Gastrocnemius medialis (tissue), 4 donors: Measurements from ENCODE around the gene KATNA1. TPM values are rescaled to one million over a fixed set of nuclear protein-coding genes. Genes with fewer than 3 reads are reported as not detected.

ENCODE experiments used
- ATAC-seq, 2 donors: fragments of 150-250 bp; one replicate each; pipeline ENCODE4 v1.9.1; 2016
- DNase-seq, 2 donors: peaks; one replicate each; pipeline ENCODE4 v3.0.0-alpha.2; 2019
- H3K27ac ChIP-seq, 4 donors: fragments of 200-600 bp; sonication (generic); 1 replicate in 1 of 4; 2 replicates in 3 of 4; pipeline ENCODE4 v1.5.1; 2016 to 2018; ENCODE audit warnings: mild to moderate bottlenecking in 2 of 4, moderate library complexity in 1 of 4
- H3K27me3 ChIP-seq, 3 donors: fragments of 200-600 bp; sonication (generic) in 2 of 3; 1 replicate in 1 of 3; 2 replicates in 2 of 3; pipeline versions ENCODE4 v1.5.1 to v1.6.0; 2016 to 2019; ENCODE audit warnings: mild to moderate bottlenecking in 1 of 3, moderate library complexity in 1 of 3
- H3K36me3 ChIP-seq, 2 donors: fragments of 200-600 bp; sonication (generic) in 1 of 2; one replicate each; pipeline ENCODE4 v1.5.1; 2017 to 2018
- H3K4me1 ChIP-seq, 2 donors: fragments of 200-600 bp; sonication (generic) in 1 of 2; one replicate each; pipeline ENCODE4 v1.5.1; 2016 to 2017; ENCODE audit warnings: mild to moderate bottlenecking in 2 of 2
- H3K4me3 ChIP-seq, 4 donors: fragments of 200-600 bp; sonication (generic) in 3 of 4; 1 replicate in 1 of 4; 2 replicates in 3 of 4; pipeline ENCODE4 v1.5.1; 2016 to 2019; ENCODE audit warnings: mild to moderate bottlenecking in 2 of 4
- H3K9me3 ChIP-seq, 3 donors: fragments of 200-600 bp; sonication (generic) in 2 of 3; 1 replicate in 1 of 3; 2 replicates in 2 of 3; pipeline ENCODE4 v1.5.1; 2016 to 2019
- CTCF ChIP-seq, 5 experiments: fragments of 450-650 bp in 3 of 5; fragments of 200-600 bp in 2 of 5; sonication (generic) in 2 of 5; IDR thresholded peaks in 4 of 5; conservative IDR thresholded peaks in 1 of 5; 1 replicate in 4 of 5; 2 replicates in 1 of 5; pipeline ENCODE4 v1.5.1; 2016 to 2019; ENCODE audit warnings: antibody characterized with exemption in 5 of 5, mild to moderate bottlenecking in 3 of 5, moderate library complexity in 3 of 5
- POLR2A ChIP-seq, 2 donors: fragments of 450-650 bp; IDR thresholded peaks; one replicate each; pipeline ENCODE4 v1.6.1; 2017; ENCODE audit warnings: antibody characterized with exemption in 2 of 2, mild to moderate bottlenecking in 2 of 2, moderate library complexity in 2 of 2
- in situ Hi-C, 4 donors: fragments of 200-750 bp; cut with MboI; loops; one replicate each; pipeline versions ENCODE4 v1.15.0 to v1.8.0; 2017; ENCODE audit warnings: low sequenced_read_pairs in 4 of 4
- intact Hi-C: fragments of 100-400 bp; cut with DNase I; formaldehyde crosslinking; loops from one replicate; pipeline ENCODE4 v1.15.1; 2023; ENCODE audit warnings: low total_unique reads
- total RNA-seq, 4 donors: library from RNA; depleted of rRNA; stranded (reverse); fragments of >200 nt; gene quantifications; one replicate each; pipeline versions ENCODE4 v1.1.0 to v1.2.3, GENCODE V29; 2016

The KATNA1 gene
- total RNA-seq, 4 donors from 2014 or later: 16.0 to 29.3 (median 26.0) TPM

- intact Hi-C loops (no loop called here), in situ Hi-C loops (no loop called here)
- Histone ChIP-seq H3K4me3 (no peak overlapping the region), H3K9me3 (no peaks in the 10 kb centered on the region), H3K27me3 (no peaks in the 10 kb centered on the region), H3K27ac (no peak overlapping the region), H3K36me3 (no peaks in the 10 kb centered on the region), H3K4me1 (peaks cover 5 to 6% of the 10 kb centered on the region in 2 donors)
- ATAC-seq (no peak), DNase-seq (no peak)
- TF ChIP-seq POLR2A (IDR thresholded peaks at IDR 0.05) (no peak), CTCF (IDR thresholded peaks at IDR 0.05 in 4 of 5, conservative IDR thresholded peaks at IDR 0.05 in 1 of 5) (peak in 1 of 5 experiments; percentile 31)
These were observed 87.8 kb downstream of the KATNA1 start for GRCh38 chr6:149560736-149561135.

- H3K27me3 ChIP-seq: no peaks in the 10 kb centered on the region
- H3K4me1 ChIP-seq: peaks cover 0 to under 1% of the 10 kb centered on the region in 2 donors
- in situ Hi-C loops (no loop called here), intact Hi-C loops (no loop called here)
- ATAC-seq: no peak
- no peaks in the 10 kb centered on the region for H3K36me3 ChIP-seq
- DNase-seq: no peak
- TF ChIP-seq POLR2A (IDR thresholded peaks at IDR 0.05) (no peak), CTCF (IDR thresholded peaks at IDR 0.05 in 4 of 5, conservative IDR thresholded peaks at IDR 0.05 in 1 of 5) (no peak)
- no peak overlapping the region for H3K27ac ChIP-seq
- no peaks in the 10 kb centered on the region for H3K9me3 ChIP-seq
- H3K4me3 ChIP-seq: no peak overlapping the region
These were observed 89.1 kb downstream of the KATNA1 start for GRCh38 chr6:149559389-149559788.

- TF ChIP-seq CTCF (IDR thresholded peaks at IDR 0.05 in 4 of 5, conservative IDR thresholded peaks at IDR 0.05 in 1 of 5) (no peak), POLR2A (IDR thresholded peaks at IDR 0.05) (no peak)
- intact Hi-C loops (no loop called here), in situ Hi-C loops (no loop called here)
- DNase-seq (no peak), ATAC-seq (no peak)
- no peak overlapping the region for H3K27ac ChIP-seq
- peaks cover 0 to 3% (median 0%) of the 10 kb centered on the region in 3 donors for H3K27me3 ChIP-seq
- no peaks in the 10 kb centered on the region for H3K4me1 ChIP-seq
- H3K9me3 ChIP-seq: no peaks in the 10 kb centered on the region
- H3K36me3 ChIP-seq: no peaks in the 10 kb centered on the region
- no peak overlapping the region for H3K4me3 ChIP-seq
These were observed 90.5 kb downstream of the KATNA1 start for GRCh38 chr6:149558029-149558428.

- Histone ChIP-seq H3K9me3 (no peaks in the 10 kb centered on the region), H3K4me1 (no peaks in the 10 kb centered on the region), H3K27ac (no peak overlapping the region), H3K4me3 (no peak overlapping the region), H3K27me3 (peaks cover 0 to 3% (median 0%) of the 10 kb centered on the region in 3 donors), H3K36me3 (no peaks in the 10 kb centered on the region)
- TF ChIP-seq POLR2A (IDR thresholded peaks at IDR 0.05): no peak
- no peak for TF ChIP-seq CTCF (IDR thresholded peaks at IDR 0.05 in 4 of 5, conservative IDR thresholded peaks at IDR 0.05 in 1 of 5)
- intact Hi-C loops: no loop called here
- no peak for DNase-seq
- in situ Hi-C loops: no loop called here
- no peak for ATAC-seq
These were observed 96.6 kb downstream of the KATNA1 start for GRCh38 chr6:149551920-149552319.
